Measurements from ENCODE around the gene SBF2.
"Not testable (repeated sequence)": the region's sequence is repeated elsewhere in the genome, so short reads cannot be mapped to it uniquely, and the experiment has no call there.

SBF2 gene

DNA sequence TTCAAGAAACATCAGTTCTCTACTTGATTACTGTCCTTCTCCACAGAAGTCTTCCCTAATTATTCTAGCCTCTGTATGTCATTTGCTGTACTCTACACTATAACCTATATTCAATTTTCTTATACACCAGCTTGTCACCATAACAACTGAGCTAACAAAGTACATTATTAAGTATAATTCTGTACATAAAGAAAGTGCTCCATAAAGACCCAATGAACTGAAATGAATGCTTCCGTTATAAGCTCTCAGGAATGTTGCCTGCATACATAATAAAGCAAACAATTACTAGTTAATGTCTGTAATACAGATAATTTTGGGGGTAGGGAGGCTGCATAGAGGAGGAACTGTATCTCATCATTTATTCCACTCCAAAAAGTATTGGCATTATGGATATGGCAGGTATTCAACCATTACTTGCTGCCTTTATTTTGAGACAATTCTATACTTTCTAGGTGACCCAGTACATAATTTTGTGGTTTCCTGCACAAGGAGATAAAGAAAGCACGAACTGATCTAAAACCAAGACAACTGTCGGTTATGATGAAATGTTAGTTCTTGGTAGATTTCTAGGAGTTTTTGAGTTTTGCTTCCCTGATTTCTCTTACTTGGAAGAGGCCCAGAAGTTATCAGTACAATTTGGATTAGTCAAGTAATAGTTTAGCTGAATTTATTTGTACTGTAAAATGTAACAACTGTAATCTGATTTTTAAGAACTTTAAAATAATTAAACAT is 202.5 kb downstream of the SBF2 start:
- ChIA-PET POLR2A (no interaction called here), CTCF (interaction anchor here (0.7 to 2.1 kb wide), 2 partner anchors 14 to 16 kb away, joined by 4 to 5 read pairs; no protein-coding TSS in a partner anchor)
- no peak for DNase-seq (ENCODE audit: extremely low spot score)
- TF ChIP-seq ARNT (IDR thresholded peaks at IDR 0.05), result no peak
- no peak for TF ChIP-seq LEF1 (IDR thresholded peaks at IDR 0.05; ENCODE audit: borderline replicate concordance)
- no peak for TF ChIP-seq SP1 (IDR thresholded peaks at IDR 0.05)
- TF ChIP-seq NFRKB (IDR thresholded peaks at IDR 0.05), result no peak
- TF ChIP-seq FOXA1 (IDR thresholded peaks at IDR 0.05), result no peak
- no peak for TF ChIP-seq FOXM1 (IDR thresholded peaks at IDR 0.05; ENCODE audit: borderline replicate concordance)
- TF ChIP-seq CTBP1 (IDR thresholded peaks at IDR 0.05; ENCODE audit: borderline replicate concordance), result no peak
- TF ChIP-seq SUZ12 (IDR thresholded peaks at IDR 0.05), result no peak
- no peak for TF ChIP-seq TARDBP (IDR thresholded peaks at IDR 0.05)
- TF ChIP-seq ZNF384 (IDR thresholded peaks at IDR 0.05), result no peak
- no peak for TF ChIP-seq FOXK2 (IDR thresholded peaks at IDR 0.05)
- TF ChIP-seq PKNOX1 (IDR thresholded peaks at IDR 0.05), result no peak
- TF ChIP-seq L3MBTL2 (conservative IDR thresholded peaks at IDR 0.05), result no peak
- no peak for TF ChIP-seq BHLHE40 (IDR thresholded peaks at IDR 0.05; ENCODE audit: borderline replicate concordance)
- TF ChIP-seq ELF4 (IDR thresholded peaks at IDR 0.05), result no peak
- TF ChIP-seq HDGF (IDR thresholded peaks at IDR 0.05; ENCODE audit: borderline replicate concordance), result no peak

DNA sequence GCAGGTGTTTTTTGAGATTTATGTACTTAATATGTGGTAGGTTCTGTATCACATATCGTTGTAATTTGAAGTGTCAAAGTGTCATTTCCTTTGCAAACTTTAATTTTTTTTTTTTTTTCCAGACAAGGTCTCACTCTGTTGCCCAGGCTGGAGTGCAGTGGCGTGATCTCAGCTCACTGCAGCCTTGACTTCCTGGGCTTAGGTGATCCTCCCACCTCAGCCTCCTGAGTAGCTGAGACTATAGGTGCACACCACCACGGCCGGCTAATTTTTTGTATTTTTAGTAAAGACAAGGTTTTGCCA is 206.1 kb downstream of the SBF2 start:
- CTCF ChIA-PET, result interaction anchor here (0.9 kb wide), 1 partner anchor 11 kb away, joined by 5 read pairs; no protein-coding TSS in a partner anchor
- DNase-seq (ENCODE audit: extremely low spot score); POLR2A ChIA-PET: not testable (repeated sequence)

GRCh38 chr11:10087186-10087922 is 206.7 kb downstream of the SBF2 start:
- ChIA-PET CTCF (interaction anchor here (0.9 kb wide), 1 partner anchor 11 kb away, joined by 5 read pairs; no protein-coding TSS in a partner anchor), POLR2A (no interaction called here)
- TF ChIP-seq FOXK2 (IDR thresholded peaks at IDR 0.05), result no peak
- no peak for TF ChIP-seq HDGF (IDR thresholded peaks at IDR 0.05; ENCODE audit: borderline replicate concordance)
- TF ChIP-seq NFRKB (IDR thresholded peaks at IDR 0.05), result no peak
- no peak for TF ChIP-seq BHLHE40 (IDR thresholded peaks at IDR 0.05; ENCODE audit: borderline replicate concordance)
- TF ChIP-seq PKNOX1 (IDR thresholded peaks at IDR 0.05), result no peak
- no peak for TF ChIP-seq CTBP1 (IDR thresholded peaks at IDR 0.05; ENCODE audit: borderline replicate concordance)
- no peak for TF ChIP-seq SP1 (IDR thresholded peaks at IDR 0.05)
- TF ChIP-seq ARNT (IDR thresholded peaks at IDR 0.05), result no peak
- no peak for TF ChIP-seq TARDBP (IDR thresholded peaks at IDR 0.05)
- no peak for TF ChIP-seq ELF4 (IDR thresholded peaks at IDR 0.05)
- TF ChIP-seq SUZ12 (IDR thresholded peaks at IDR 0.05), result no peak
- TF ChIP-seq FOXA1 (IDR thresholded peaks at IDR 0.05), result no peak
- TF ChIP-seq FOXM1 (IDR thresholded peaks at IDR 0.05; ENCODE audit: borderline replicate concordance), result no peak
- no peak for TF ChIP-seq LEF1 (IDR thresholded peaks at IDR 0.05; ENCODE audit: borderline replicate concordance)
- no peak for DNase-seq (ENCODE audit: extremely low spot score)

GRCh38 chr11:10080138-10080537 is 213.9 kb downstream of the SBF2 start:
- ChIA-PET CTCF (no interaction called here), POLR2A (no interaction called here)
- peak; percentile 60; the same call in 1 of the 2 replicates for TF ChIP-seq ZNF384 (IDR thresholded peaks at IDR 0.05)
- TF ChIP-seq TARDBP (IDR thresholded peaks at IDR 0.05), result no peak
- no peak for DNase-seq (ENCODE audit: extremely low spot score)

DNA sequence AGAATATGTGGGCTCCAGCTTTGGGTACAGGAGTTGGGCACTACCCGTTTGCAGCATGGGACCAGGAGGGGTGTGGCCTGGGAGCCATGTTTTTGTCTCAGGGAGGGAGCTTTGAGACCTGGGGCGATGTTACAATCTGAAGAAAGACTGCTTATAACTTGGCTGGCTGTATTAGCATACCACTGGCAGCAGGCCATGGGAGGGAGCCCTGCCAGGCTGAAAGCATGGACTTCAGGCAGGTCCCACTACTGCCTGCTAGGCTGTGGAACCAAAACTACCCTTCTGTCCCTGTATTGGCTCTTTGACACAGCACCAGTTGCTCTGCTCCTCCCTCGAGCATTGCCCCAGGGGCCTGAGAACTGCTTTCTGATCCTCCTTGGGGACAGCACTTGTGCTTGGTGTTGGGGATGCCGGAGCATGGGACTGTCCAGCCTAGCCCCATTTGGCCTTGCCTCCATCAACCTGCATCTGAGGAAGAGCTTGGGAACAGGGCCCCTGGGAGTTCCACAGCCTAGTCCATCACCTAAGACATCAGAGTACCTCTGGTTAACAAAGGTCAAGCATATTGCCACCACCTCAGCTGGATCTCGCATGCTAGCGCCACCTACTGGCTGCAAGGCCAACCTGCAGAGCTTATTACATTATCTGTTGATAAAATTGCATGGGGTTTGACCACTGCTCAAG is 217.4 kb downstream of the SBF2 start:
- ChIA-PET POLR2A (no interaction called here), CTCF (interaction anchor here (0.8 to 1.3 kb wide), 4 partner anchors 8 to 15 kb away, joined by 3 to 5 read pairs (median 4); no protein-coding TSS in a partner anchor)
- TF ChIP-seq CTBP1 (IDR thresholded peaks at IDR 0.05; ENCODE audit: borderline replicate concordance) (no peak), NFRKB (IDR thresholded peaks at IDR 0.05) (no peak), FOXM1 (IDR thresholded peaks at IDR 0.05; ENCODE audit: borderline replicate concordance) (no peak), LEF1 (IDR thresholded peaks at IDR 0.05; ENCODE audit: borderline replicate concordance) (no peak), L3MBTL2 (conservative IDR thresholded peaks at IDR 0.05) (no peak), TARDBP (IDR thresholded peaks at IDR 0.05) (no peak), SP1 (IDR thresholded peaks at IDR 0.05) (no peak), HDGF (IDR thresholded peaks at IDR 0.05; ENCODE audit: borderline replicate concordance) (no peak), FOXK2 (IDR thresholded peaks at IDR 0.05) (no peak), ARNT (IDR thresholded peaks at IDR 0.05) (no peak), ZNF384 (IDR thresholded peaks at IDR 0.05) (no peak), FOXA1 (IDR thresholded peaks at IDR 0.05) (no peak), SUZ12 (IDR thresholded peaks at IDR 0.05) (no peak), BHLHE40 (IDR thresholded peaks at IDR 0.05; ENCODE audit: borderline replicate concordance) (no peak), PKNOX1 (IDR thresholded peaks at IDR 0.05) (no peak), ELF4 (IDR thresholded peaks at IDR 0.05) (no peak)
- peak; percentile 42 for DNase-seq (ENCODE audit: extremely low spot score)

All from HEK293T (cell line).